B cell (primary cell): ENCODE results near the gene ATP5ME. TPM values are rescaled to one million over a fixed set of nuclear protein-coding genes. Genes with fewer than 3 reads are reported as not detected.

Experiments used
- ATAC-seq: fragments of 200-7000 bp; cut with Tn5 transposase; one replicate; pipeline ENCODE4 v1.10.0; 2021; ENCODE audit warnings: low read depth, mild to moderate bottlenecking, moderate number of reproducible peaks, moderate library complexity
- CTCF ChIA-PET: fragments of 350-600 bp; sonication (Branson Sonifier 250); formaldehyde crosslinking; loops from one replicate; lab custom pipeline; 2021; ENCODE audit warnings: antibody characterized with exemption, inconsistent platforms; lab: Charles Lee
- POLR2A ChIA-PET: fragments of 350-600 bp; sonication (Branson Sonifier 250); formaldehyde crosslinking; loops from one replicate; lab custom pipeline; 2021; ENCODE audit warnings: antibody characterized with exemption; lab: Charles Lee
- DNase-seq: peaks from one replicate; pipeline ENCODE4 v3.0.0; 2013
- H2AFZ ChIP-seq: 2 replicates; pipeline ENCODE4 v1.6.1; 2012; ENCODE audit warnings: mild to moderate bottlenecking, low read depth, low read length; ENCODE audit not compliant: insufficient read depth, poor library complexity, severe bottlenecking
- H3K27ac ChIP-seq, 2 donors: 1 replicate in 1 of 2; 2 replicates in 1 of 2; pipeline ENCODE4 v1.5.1; 2012 to 2013; ENCODE audit warnings: low read length in 2 of 2, mild to moderate bottlenecking in 2 of 2, moderate library complexity in 1 of 2
- H3K27me3 ChIP-seq, 4 experiments: fragments of 200-600 bp in 1 of 4; sonication (generic) in 1 of 4; replicated peaks in 1 of 4; 1 replicate in 2 of 4; 2 replicates in 2 of 4; pipeline versions ENCODE4 v1.6.1 to v1.7.0; 2013 to 2016; ENCODE audit warnings: low read length in 3 of 4, mild to moderate bottlenecking in 2 of 4, mixed read lengths in 1 of 4, moderate library complexity in 1 of 4; ENCODE audit not compliant: insufficient read depth in 4 of 4, control insufficient read depth in 3 of 4; ENCODE audit errors: control extremely low read depth in 1 of 4
- H3K36me3 ChIP-seq, 2 experiments: replicated peaks in 1 of 2; 1 replicate in 1 of 2; 2 replicates in 1 of 2; pipeline versions ENCODE4 v1.6.1 to v1.7.1; 2013; ENCODE audit warnings: low read length in 1 of 2; ENCODE audit not compliant: insufficient read depth in 2 of 2, control insufficient read depth in 1 of 2; ENCODE audit errors: control extremely low read depth in 1 of 2, extremely low read depth in 1 of 2
- H3K4me1 ChIP-seq, 2 donors: fragments of 200-600 bp in 1 of 2; sonication (generic) in 1 of 2; 1 replicate in 1 of 2; 2 replicates in 1 of 2; pipeline versions ENCODE4 v1.5.1 to v1.6.1; 2013 to 2017; ENCODE audit warnings: low read length in 2 of 2; ENCODE audit not compliant: control insufficient read depth in 2 of 2, insufficient read depth in 2 of 2
- H3K4me2 ChIP-seq: replicated peaks from 2 replicates; pipeline ENCODE3; 2012; ENCODE audit warnings: mild to moderate bottlenecking, low read depth, low read length; ENCODE audit not compliant: poor library complexity, severe bottlenecking
- H3K4me3 ChIP-seq, 5 experiments: fragments of 200-600 bp in 1 of 5; sonication (generic) in 1 of 5; 1 replicate in 3 of 5; 2 replicates in 2 of 5; pipeline versions ENCODE4 v1.5.1 to v1.7.0; 2011 to 2016; ENCODE audit warnings: low read length in 4 of 5, mild to moderate bottlenecking in 4 of 5, low read depth in 2 of 5, control low read depth in 1 of 5, moderate library complexity in 1 of 5; ENCODE audit not compliant: insufficient read depth in 1 of 5; ENCODE audit errors: control extremely low read depth in 1 of 5, extremely low read depth in 1 of 5
- H3K79me2 ChIP-seq: fragments of 200-600 bp; sonication (generic); one replicate; pipeline ENCODE4 v1.6.0; 2016; ENCODE audit warnings: low read length; ENCODE audit not compliant: control insufficient read depth, insufficient read depth
- H3K9ac ChIP-seq: fragments of 200-600 bp; sonication (generic); 2 replicates; pipeline ENCODE4 v1.6.1; 2017; ENCODE audit warnings: mild to moderate bottlenecking, low read length, moderate library complexity
- H3K9me3 ChIP-seq, 3 donors: one replicate each; pipeline versions ENCODE4 v1.6.1 to v1.7.1; 2013; ENCODE audit warnings: low read length in 2 of 3; ENCODE audit not compliant: control insufficient read depth in 2 of 3, insufficient read depth in 1 of 3; ENCODE audit errors: control extremely low read depth in 1 of 3
- H4K20me1 ChIP-seq: 2 replicates; pipeline ENCODE4 v1.6.0; 2012; ENCODE audit warnings: mild to moderate bottlenecking, low read length; ENCODE audit not compliant: insufficient read depth, control insufficient read depth, poor library complexity, severe bottlenecking
- H3K27ac Mint-ChIP-seq: one replicate; pipeline ENCODE4 v1.8.0; 2021; ENCODE audit warnings: mixed read lengths
- H3K27me3 Mint-ChIP-seq: one replicate; pipeline ENCODE4 v1.8.0; 2021; ENCODE audit warnings: mixed read lengths
- H3K4me1 Mint-ChIP-seq: one replicate; pipeline ENCODE4 v1.8.0; 2021; ENCODE audit warnings: mixed read lengths
- H3K4me3 Mint-ChIP-seq: one replicate; pipeline ENCODE4 v1.8.0; 2021; ENCODE audit warnings: mixed read lengths
- H3K9me3 Mint-ChIP-seq: one replicate; pipeline ENCODE4 v1.8.0; 2022; ENCODE audit warnings: mixed read lengths; ENCODE audit not compliant: insufficient read depth
- CTCF ChIP-seq: fragments of 200-600 bp; IDR thresholded peaks from one replicate; pipeline ENCODE4 v1.8.0; 2022; ENCODE audit warnings: antibody characterized with exemption, mild to moderate bottlenecking
- EZH2 ChIP-seq: IDR thresholded peaks from 2 replicates; pipeline ENCODE4 v1.6.1; 2012; ENCODE audit warnings: borderline replicate concordance, low read depth, mild to moderate bottlenecking, moderate library complexity, low read length; ENCODE audit not compliant: insufficient read depth, poor library complexity, severe bottlenecking
- WGBS: methylation state at CpG from one replicate; pipeline ENCODE4 v1.1.5; 2013; ENCODE audit warnings: missing lambda C conversion rate; ENCODE audit not compliant: insufficient coverage; 5-methylcytosine and 5-hydroxymethylcytosine counted together
- intact Hi-C: fragments of 100-400 bp; cut with micrococcal nuclease; formaldehyde crosslinking; loops from one replicate; pipeline ENCODE4 v1.10.0; 2022
- polyA plus RNA-seq: library from polyadenylated mRNA; depleted of rRNA; stranded (reverse); fragments of >200 nt; gene quantifications from 2 replicates; pipeline ENCODE4 v1.2.3, GENCODE V29; 2012
- total RNA-seq, 2 donors: library from RNA; stranded (reverse); fragments of 120-200 nt in 1 of 2; gene quantifications; 1 replicate in 1 of 2; 2 replicates in 1 of 2; pipeline versions ENCODE4 v1.2.3 to v1.2.4, GENCODE V29; 2013 to 2022

The ATP5ME gene
- total and polyA plus RNA-seq, 2 donors (not counting 1 experiment from before 2014, with no cell fraction given) = 129 to 153 TPM

DNA sequence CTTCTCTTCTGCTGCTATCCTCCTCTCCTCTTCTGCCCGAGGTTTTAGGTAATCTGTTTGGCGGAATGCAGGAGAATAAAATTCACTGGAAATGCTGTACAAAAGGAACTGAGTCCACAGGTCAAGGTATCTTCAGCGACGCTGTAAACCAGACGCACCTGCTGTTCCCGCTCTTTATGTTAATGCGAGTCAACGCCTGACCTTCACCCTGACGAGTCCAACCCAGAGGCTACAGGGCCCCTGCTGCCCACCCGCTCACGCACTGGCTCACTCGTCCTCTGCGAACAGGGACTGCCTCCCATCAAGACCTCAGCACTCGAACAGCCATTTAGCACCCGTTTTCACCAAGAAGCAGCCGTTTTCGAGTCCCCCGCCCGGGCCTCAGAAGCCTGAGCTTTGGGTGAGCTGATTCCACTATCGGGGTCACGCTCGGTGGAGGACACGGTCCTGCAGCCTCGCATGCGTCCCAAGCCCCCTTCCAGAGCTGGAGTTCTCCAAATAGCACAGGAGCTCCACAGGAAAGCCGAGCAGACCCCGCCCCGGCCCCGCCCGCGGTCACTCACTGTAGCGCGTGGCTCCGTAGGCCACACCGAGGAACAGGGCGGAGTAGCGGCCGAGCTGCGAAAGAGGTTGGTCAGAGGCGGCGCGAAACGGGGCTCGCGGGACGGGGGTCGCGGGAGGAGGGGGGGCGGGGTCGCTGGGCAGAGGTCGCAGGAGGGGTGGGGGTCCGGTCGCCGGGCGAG, 556 bp downstream of the ATP5ME start:
- POLR2A ChIA-PET = interaction anchor here (1.0 to 2.0 kb wide), 6 partner anchors 10 to 549 kb away, joined by 3 to 11 read pairs (median 4); partner anchors contain the start of genes ZNF141 and ZNF718
- no peak for TF ChIP-seq EZH2
- TF ChIP-seq CTCF = no peak
- Mint-ChIP-seq H3K4me1 (peaks cover 28% of the 10 kb centered on the region), H3K4me3 (peak overlapping the region; percentile 93), H3K27me3 (no peaks in the 10 kb centered on the region), H3K9me3 (no peaks in the 10 kb centered on the region), H3K27ac (peak overlapping the region; percentile 56)
- H3K9ac ChIP-seq = peak overlapping the region; percentile 98
- peak overlapping the region; percentile 70 for H2AFZ ChIP-seq
- peak overlapping the region in 4 of 5 experiments; percentile 88 to 99 (median 94) for H3K4me3 ChIP-seq
- WGBS = 11% methylated on average over 46 of the region's 55 CpGs
- H3K9me3 ChIP-seq = no peaks in the 10 kb centered on the region
- peak overlapping the region in 1 of 2 donors; percentile 20 for H3K27ac ChIP-seq
- H4K20me1 ChIP-seq = peaks cover 4% of the 10 kb centered on the region
- H3K4me2 ChIP-seq = peak overlapping the region; percentile 95
- intact Hi-C loops = loop anchor here (1.0 to 10.0 kb wide), 4 partner anchors 10 to 611 kb away; partner anchors contain the start of genes MAEA and PCGF3
- H3K4me1 ChIP-seq = peaks cover 26 to 36% of the 10 kb centered on the region in 2 donors
- DNase-seq = peak; percentile 33
- CTCF ChIA-PET = interaction anchor here (0.6 to 1.4 kb wide), 5 partner anchors 9 to 430 kb away, joined by 3 to 5 read pairs (median 3); no protein-coding TSS in a partner anchor
- peaks cover 0 to 17% of the 10 kb centered on the region in 2 experiments for H3K36me3 ChIP-seq
- ATAC-seq = no peak
- peaks cover 22% of the 10 kb centered on the region for H3K79me2 ChIP-seq
- no peaks in the 10 kb centered on the region for H3K27me3 ChIP-seq

- Mint-ChIP-seq H3K27ac (peak overlapping the region; percentile 41), H3K9me3 (no peaks in the 10 kb centered on the region), H3K4me1 (peaks cover 22% of the 10 kb centered on the region), H3K27me3 (no peaks in the 10 kb centered on the region), H3K4me3 (peak overlapping the region; percentile 19)
- intact Hi-C loops = loop anchor here (10.0 kb wide), 1 partner anchor 613 kb away; the partner anchor contains the start of gene MAEA
- 100% methylated on average over 1 of the region's 3 CpGs for WGBS
- Histone ChIP-seq H3K9ac (no peak overlapping the region), H3K4me3 (no peak overlapping the region), H3K27me3 (no peaks in the 10 kb centered on the region), H2AFZ (no peak overlapping the region), H3K36me3 (peaks cover 0 to 17% of the 10 kb centered on the region in 2 experiments), H3K4me1 (peaks cover 26 to 29% of the 10 kb centered on the region in 2 donors), H4K20me1 (peaks cover 4% of the 10 kb centered on the region), H3K9me3 (no peaks in the 10 kb centered on the region), H3K79me2 (peaks cover 22% of the 10 kb centered on the region), H3K4me2 (no peak overlapping the region), H3K27ac (no peak overlapping the region)
- no peak for TF ChIP-seq EZH2
- no peak for TF ChIP-seq CTCF
- POLR2A ChIA-PET = no interaction called here
- ATAC-seq (no peak), DNase-seq (no peak)
- CTCF ChIA-PET = no interaction called here
Observed at GRCh38 chr4:671769-672168, 2.3 kb downstream of the ATP5ME start.
